ENCODE data around the gene RND3. TPM values are rescaled to one million over a fixed set of nuclear protein-coding genes. Genes with fewer than 3 reads are reported as not detected.

The RND3 gene
- total and polyA plus RNA-seq, 2 of the 13 experiments (the other 11 are each of a cell fraction or from before 2014, with no cell fraction given) = 0.13 to 0.42 TPM

DNA sequence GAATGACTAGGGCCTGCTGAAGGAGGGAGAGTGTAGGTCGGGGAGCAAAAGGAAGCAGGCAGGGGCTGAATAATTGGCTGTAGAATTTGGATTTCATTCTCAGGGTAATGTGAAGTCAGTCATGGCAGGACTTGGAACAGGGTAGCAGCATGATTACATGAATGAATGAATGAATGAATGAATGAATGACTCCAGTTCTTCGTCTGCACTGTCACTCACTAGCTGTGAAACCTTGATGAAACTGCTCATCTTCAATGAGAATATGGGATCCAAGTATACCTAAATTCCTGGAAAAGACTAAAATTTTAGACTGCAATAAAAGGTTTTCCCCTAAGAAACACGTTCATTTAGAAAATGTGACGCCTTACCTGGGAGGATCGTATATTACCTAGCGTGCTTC, 3.0 kb upstream of the RND3 start:
- DNase-seq (ENCODE audit: low spot score) = no peak
- in situ Hi-C loops (cut with HindIII; ENCODE audit: extremely low pct_ligation_motif_present, low pct_unique_long_range_greater_than_20kb) = no loop called here
- H3K36me3 ChIP-seq (replicated peaks in 1 of 2; ENCODE audit: control insufficient read depth in 1 of 2, insufficient read depth in 2 of 2, low read length in 2 of 2) = no peaks in the 10 kb centered on the region

More for the DNA sequence above, 3.0 kb upstream of the RND3 start:
- TF ChIP-seq ZNF431 (CRISPR knock-in tag; IDR thresholded peaks at IDR 0.05; ENCODE audit: borderline replicate concordance, low read depth) (no peak), ZNF83 (CRISPR knock-in tag; IDR thresholded peaks at IDR 0.05; ENCODE audit: borderline replicate concordance) (no peak), TMF1 (CRISPR knock-in tag; IDR thresholded peaks at IDR 0.05; ENCODE audit: low read depth) (no peak), TOPORS (CRISPR knock-in tag; IDR thresholded peaks at IDR 0.05) (no peak), ZMYM3 (CRISPR knock-in tag; IDR thresholded peaks at IDR 0.05) (no peak), ZNF713 (CRISPR knock-in tag; IDR thresholded peaks at IDR 0.05) (no peak), CCDC6 (CRISPR knock-in tag; IDR thresholded peaks at IDR 0.05) (no peak), ZNF235 (CRISPR knock-in tag; IDR thresholded peaks at IDR 0.05; ENCODE audit: borderline replicate concordance) (no peak), SUZ12 (IDR thresholded peaks at IDR 0.05; ENCODE audit: low read depth, low read length) (no peak), ZNF530 (CRISPR knock-in tag; IDR thresholded peaks at IDR 0.05; ENCODE audit: low read depth) (no peak)
- TF ChIP-seq, protein P1, sequence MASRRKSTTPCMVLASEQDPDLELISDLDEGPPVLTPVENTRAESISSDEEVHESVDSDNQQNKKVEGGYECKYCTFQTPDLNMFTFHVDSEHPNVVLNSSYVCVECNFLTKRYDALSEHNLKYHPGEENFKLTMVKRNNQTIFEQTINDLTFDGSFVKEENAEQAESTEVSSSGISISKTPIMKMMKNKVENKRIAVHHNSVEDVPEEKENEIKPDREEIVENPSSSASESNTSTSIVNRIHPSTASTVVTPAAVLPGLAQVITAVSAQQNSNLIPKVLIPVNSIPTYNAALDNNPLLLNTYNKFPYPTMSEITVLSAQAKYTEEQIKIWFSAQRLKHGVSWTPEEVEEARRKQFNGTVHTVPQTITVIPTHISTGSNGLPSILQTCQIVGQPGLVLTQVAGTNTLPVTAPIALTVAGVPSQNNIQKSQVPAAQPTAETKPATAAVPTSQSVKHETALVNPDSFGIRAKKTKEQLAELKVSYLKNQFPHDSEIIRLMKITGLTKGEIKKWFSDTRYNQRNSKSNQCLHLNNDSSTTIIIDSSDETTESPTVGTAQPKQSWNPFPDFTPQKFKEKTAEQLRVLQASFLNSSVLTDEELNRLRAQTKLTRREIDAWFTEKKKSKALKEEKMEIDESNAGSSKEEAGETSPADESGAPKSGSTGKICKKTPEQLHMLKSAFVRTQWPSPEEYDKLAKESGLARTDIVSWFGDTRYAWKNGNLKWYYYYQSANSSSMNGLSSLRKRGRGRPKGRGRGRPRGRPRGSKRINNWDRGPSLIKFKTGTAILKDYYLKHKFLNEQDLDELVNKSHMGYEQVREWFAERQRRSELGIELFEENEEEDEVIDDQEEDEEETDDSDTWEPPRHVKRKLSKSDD (CRISPR knock-in tag; IDR thresholded peaks at IDR 0.05; ENCODE audit: low read depth) = no peak
- TF ChIP-seq, protein P2, sequence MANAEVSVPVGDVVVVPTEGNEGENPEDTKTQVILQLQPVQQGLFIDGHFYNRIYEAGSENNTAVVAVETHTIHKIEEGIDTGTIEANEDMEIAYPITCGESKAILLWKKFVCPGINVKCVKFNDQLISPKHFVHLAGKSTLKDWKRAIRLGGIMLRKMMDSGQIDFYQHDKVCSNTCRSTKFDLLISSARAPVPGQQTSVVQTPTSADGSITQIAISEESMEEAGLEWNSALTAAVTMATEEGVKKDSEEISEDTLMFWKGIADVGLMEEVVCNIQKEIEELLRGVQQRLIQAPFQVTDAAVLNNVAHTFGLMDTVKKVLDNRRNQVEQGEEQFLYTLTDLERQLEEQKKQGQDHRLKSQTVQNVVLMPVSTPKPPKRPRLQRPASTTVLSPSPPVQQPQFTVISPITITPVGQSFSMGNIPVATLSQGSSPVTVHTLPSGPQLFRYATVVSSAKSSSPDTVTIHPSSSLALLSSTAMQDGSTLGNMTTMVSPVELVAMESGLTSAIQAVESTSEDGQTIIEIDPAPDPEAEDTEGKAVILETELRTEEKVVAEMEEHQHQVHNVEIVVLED (CRISPR knock-in tag; IDR thresholded peaks at IDR 0.05; ENCODE audit: borderline replicate concordance) = no peak
- TF ChIP-seq, protein P3, sequence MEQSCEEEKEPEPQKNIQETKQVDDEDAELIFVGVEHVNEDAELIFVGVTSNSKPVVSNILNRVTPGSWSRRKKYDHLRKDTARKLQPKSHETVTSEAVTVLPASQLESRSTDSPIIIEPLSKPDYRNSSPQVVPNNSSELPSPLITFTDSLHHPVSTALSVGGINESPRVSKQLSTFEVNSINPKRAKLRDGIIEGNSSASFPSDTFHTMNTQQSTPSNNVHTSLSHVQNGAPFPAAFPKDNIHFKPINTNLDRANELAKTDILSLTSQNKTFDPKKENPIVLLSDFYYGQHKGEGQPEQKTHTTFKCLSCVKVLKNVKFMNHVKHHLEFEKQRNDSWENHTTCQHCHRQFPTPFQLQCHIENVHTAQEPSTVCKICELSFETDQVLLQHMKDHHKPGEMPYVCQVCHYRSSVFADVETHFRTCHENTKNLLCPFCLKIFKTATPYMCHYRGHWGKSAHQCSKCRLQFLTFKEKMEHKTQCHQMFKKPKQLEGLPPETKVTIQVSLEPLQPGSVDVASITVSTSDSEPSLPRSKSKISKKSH (CRISPR knock-in tag; IDR thresholded peaks at IDR 0.05; ENCODE audit: borderline replicate concordance) = no peak
- TF ChIP-seq, protein P4, sequence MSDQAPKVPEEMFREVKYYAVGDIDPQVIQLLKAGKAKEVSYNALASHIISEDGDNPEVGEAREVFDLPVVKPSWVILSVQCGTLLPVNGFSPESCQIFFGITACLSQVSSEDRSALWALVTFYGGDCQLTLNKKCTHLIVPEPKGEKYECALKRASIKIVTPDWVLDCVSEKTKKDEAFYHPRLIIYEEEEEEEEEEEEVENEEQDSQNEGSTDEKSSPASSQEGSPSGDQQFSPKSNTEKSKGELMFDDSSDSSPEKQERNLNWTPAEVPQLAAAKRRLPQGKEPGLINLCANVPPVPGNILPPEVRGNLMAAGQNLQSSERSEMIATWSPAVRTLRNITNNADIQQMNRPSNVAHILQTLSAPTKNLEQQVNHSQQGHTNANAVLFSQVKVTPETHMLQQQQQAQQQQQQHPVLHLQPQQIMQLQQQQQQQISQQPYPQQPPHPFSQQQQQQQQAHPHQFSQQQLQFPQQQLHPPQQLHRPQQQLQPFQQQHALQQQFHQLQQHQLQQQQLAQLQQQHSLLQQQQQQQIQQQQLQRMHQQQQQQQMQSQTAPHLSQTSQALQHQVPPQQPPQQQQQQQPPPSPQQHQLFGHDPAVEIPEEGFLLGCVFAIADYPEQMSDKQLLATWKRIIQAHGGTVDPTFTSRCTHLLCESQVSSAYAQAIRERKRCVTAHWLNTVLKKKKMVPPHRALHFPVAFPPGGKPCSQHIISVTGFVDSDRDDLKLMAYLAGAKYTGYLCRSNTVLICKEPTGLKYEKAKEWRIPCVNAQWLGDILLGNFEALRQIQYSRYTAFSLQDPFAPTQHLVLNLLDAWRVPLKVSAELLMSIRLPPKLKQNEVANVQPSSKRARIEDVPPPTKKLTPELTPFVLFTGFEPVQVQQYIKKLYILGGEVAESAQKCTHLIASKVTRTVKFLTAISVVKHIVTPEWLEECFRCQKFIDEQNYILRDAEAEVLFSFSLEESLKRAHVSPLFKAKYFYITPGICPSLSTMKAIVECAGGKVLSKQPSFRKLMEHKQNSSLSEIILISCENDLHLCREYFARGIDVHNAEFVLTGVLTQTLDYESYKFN (CRISPR knock-in tag; conservative IDR thresholded peaks at IDR 0.05) = no peak
- TF ChIP-seq, protein P5, sequence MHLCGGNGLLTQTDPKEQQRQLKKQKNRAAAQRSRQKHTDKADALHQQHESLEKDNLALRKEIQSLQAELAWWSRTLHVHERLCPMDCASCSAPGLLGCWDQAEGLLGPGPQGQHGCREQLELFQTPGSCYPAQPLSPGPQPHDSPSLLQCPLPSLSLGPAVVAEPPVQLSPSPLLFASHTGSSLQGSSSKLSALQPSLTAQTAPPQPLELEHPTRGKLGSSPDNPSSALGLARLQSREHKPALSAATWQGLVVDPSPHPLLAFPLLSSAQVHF (CRISPR knock-in tag; IDR thresholded peaks at IDR 0.05) = no peak
- intact Hi-C loops (cut with micrococcal nuclease; ENCODE audit: unreplicated experiment) = no loop called here
- Histone ChIP-seq H4K20me1 (ENCODE audit: insufficient read depth, low read length) (no peaks in the 10 kb centered on the region), H3K79me2 (ENCODE audit: insufficient read depth, low read length) (no peaks in the 10 kb centered on the region), H3K27me3 (ENCODE audit: control insufficient read depth in 1 of 2, insufficient read depth in 2 of 2, low read length in 2 of 2) (peaks cover 2 to 18% of the 10 kb centered on the region in 2 experiments; a peak in 4 of 5 replicates), H2AFZ (ENCODE audit: low read length) (no peak overlapping the region), H3K4me1 (ENCODE audit: insufficient read depth, low read length) (peaks cover 18% of the 10 kb centered on the region), H3K27ac (ENCODE audit: extremely low read length, insufficient read depth, low read length) (no peak overlapping the region), H3K4me2 (ENCODE audit: low read depth, low read length) (no peak overlapping the region), H3K9me3 (ENCODE audit: low read length) (no peaks in the 10 kb centered on the region), H3K9ac (ENCODE audit: insufficient read depth, low read depth, low read length) (no peak overlapping the region), H3K4me3 (replicated peaks in 1 of 3; ENCODE audit: insufficient read depth in 1 of 3, low read depth in 2 of 3, low read length in 3 of 3) (no peak overlapping the region)
- ChIA-PET CTCF (ENCODE audit: low intra/inter-chr PET ratio, low total read pairs) (no interaction called here), POLR2A (no interaction called here)
- WGBS (ENCODE audit: low lambda C conversion rate) = 22% methylated on average over 6 of the region's 6 CpGs
- no TSS peak for BruUV-seq (replicated peaks)
- FAIRE-seq = no peak
- no peak for ATAC-seq

Measured in HepG2 (cell line).